IPS-15b (cell line): Measurements from ENCODE around the gene RNF130.

ENCODE experiments used
- H3K27me3 ChIP-seq: one replicate; pipeline ENCODE4 v1.6.1; 2013; ENCODE audit warnings: low read length; ENCODE audit not compliant: control insufficient read depth, insufficient read depth
- H3K36me3 ChIP-seq: one replicate; pipeline ENCODE4 v1.6.1; 2013; ENCODE audit warnings: low read length; ENCODE audit not compliant: control insufficient read depth, insufficient read depth
- H3K4me1 ChIP-seq: one replicate; pipeline ENCODE4 v1.6.1; 2013; ENCODE audit warnings: mild to moderate bottlenecking, low read length; ENCODE audit not compliant: control insufficient read depth, insufficient read depth
- H3K4me3 ChIP-seq: one replicate; pipeline ENCODE4 v1.5.1; 2013; ENCODE audit warnings: low read depth, low read length
- H3K9ac ChIP-seq: one replicate; pipeline ENCODE4 v1.6.1; 2013; ENCODE audit warnings: low read depth, mild to moderate bottlenecking, low read length
- H3K9me3 ChIP-seq: one replicate; pipeline ENCODE4 v1.6.1; 2013; ENCODE audit warnings: mild to moderate bottlenecking, low read length; ENCODE audit not compliant: control insufficient read depth, insufficient read depth

The RNF130 gene

DNA sequence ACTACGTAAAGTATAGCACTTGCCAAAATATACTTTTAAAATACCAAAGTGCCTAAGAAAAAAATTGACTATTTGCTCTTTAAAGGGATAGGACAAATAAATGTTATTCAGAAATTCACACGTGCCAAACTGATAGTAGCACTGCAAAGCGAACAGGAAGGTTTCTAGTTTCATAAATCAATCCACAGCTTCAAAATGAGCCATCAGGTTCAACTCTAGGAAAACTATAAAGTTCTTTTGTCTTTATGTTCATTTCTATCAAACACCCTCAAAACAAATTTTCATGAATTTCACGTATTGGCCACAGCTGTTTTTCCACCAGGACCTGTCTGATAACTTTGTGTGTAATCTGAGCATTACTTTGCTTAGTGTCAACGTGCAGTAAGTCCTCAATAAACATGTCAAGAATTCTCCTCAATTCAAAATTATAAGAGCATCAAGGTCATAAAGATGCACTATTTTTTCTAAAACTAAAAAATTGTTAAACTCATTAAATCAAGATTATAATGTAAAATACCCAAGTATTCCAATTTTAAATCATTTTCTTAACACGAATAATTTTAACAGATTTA is 3.0 kb downstream of the RNF130 start:
- peaks cover 8% of the 10 kb centered on the region for H3K9me3 ChIP-seq
- no peak overlapping the region for H3K4me3 ChIP-seq
- peaks cover 23% of the 10 kb centered on the region for H3K4me1 ChIP-seq
- peaks cover 14% of the 10 kb centered on the region for H3K27me3 ChIP-seq
- peak overlapping the region; percentile 26 for H3K9ac ChIP-seq
- H3K36me3 ChIP-seq = no peaks in the 10 kb centered on the region

DNA sequence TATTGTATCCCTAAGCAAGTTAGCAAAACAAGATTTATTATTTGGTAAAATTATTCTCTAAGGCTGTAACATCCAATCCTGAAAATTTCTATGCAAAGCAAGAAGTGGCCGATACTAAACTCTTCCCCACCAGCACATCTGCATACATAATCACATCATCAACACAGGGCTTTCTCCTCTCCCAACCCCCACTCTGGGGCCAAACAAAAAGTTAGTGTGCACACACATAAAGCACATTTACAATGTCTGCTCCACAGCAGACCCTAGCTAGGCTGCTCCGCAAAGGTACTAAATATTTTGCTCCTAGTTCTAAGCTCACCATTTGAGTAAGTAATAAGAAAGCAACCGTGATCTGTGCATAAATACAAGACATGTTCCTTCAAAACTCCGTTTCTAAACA is 3.6 kb downstream of the RNF130 start:
- Histone ChIP-seq H3K4me3 (peak overlapping the region; percentile 27), H3K36me3 (no peaks in the 10 kb centered on the region), H3K4me1 (peaks cover 23% of the 10 kb centered on the region), H3K27me3 (peaks cover 9% of the 10 kb centered on the region), H3K9me3 (peaks cover 8% of the 10 kb centered on the region), H3K9ac (no peak overlapping the region)

DNA sequence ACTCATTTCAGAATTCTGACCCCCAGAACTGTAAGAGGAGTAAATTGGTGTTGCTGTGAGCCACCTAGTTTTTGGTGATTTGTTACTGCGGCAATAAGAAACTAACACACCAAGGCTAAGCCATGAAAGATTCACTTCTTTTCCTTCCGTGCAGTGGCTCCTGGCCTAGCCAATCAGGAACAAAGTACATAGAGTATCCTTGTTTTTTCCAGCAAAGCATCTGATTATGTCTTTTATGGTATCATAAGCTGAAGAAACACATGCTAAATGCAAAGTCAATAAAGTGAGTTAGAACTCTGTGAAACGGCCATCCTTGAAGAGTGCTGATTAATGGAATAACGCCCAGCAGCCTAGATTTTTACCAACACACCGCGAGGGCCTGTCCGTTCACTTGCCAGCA is 11.4 kb downstream of the RNF130 start:
- Histone ChIP-seq H3K27me3 (no peaks in the 10 kb centered on the region), H3K36me3 (no peaks in the 10 kb centered on the region), H3K4me1 (peaks cover 31% of the 10 kb centered on the region), H3K9ac (no peak overlapping the region), H3K4me3 (no peak overlapping the region), H3K9me3 (no peaks in the 10 kb centered on the region)

DNA sequence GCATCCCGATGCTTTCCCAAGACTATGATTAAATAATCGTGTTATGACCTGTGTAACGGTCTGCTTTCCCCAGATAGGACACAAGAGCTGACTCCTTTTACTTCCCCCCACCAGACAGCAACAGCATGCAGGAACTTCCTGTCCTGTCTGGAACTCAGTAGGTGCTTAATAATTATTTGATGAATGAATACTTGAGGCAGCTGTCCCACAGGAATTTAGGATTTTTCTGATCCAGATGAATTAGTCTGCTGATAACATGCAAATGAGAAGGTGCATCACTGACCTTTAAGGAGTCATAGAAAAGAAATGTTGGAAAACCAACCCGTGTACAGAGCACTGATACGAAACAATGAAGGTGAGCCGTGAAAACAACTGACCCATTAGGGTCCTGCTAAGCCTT is 12.2 kb downstream of the RNF130 start:
- Histone ChIP-seq H3K9me3 (no peaks in the 10 kb centered on the region), H3K36me3 (no peaks in the 10 kb centered on the region), H3K4me3 (no peak overlapping the region), H3K4me1 (peaks cover 31% of the 10 kb centered on the region), H3K27me3 (no peaks in the 10 kb centered on the region), H3K9ac (no peak overlapping the region)

DNA sequence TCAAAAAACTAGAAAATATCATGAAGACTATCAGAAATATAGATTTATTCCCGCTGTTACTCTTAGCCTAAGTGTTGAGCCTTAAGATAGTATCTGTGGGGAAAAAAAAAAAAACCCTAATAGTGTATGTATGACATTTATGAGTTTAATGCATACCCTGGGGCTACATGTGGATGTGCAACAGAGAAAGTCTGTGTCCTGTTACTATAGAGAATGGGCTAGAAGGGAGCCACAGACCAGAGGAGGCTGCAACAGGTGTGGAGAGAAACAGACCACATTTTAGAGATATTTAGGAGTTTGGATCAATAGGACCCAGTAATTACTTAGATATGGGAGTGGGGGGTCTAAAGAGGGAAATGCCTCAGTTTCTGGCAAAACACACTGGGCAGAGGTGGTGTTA is 15.4 kb downstream of the RNF130 start:
- no peak overlapping the region for H3K4me3 ChIP-seq

DNA sequence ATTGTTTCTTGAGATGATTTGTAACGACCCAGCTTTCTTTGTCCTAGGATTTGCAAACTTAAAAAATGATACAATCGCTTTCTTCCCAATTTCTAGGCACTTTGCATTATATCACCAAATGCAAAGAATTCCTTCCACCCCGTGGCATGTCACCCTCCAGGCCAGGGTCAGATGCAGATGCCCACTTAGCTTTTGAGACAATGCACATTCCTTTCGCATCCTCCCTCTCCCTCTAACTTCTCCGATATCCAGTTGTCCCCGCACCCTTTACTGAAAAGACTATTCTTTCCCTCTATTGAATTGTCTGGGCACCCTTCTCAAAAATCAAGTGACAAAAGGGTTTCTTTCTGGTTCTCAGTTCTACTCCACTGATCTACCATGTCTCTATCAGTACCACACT is 17.3 kb downstream of the RNF130 start:
- no peak overlapping the region for H3K9ac ChIP-seq
- no peak overlapping the region for H3K4me3 ChIP-seq
- no peaks in the 10 kb centered on the region for H3K9me3 ChIP-seq
- H3K36me3 ChIP-seq = no peaks in the 10 kb centered on the region
- H3K4me1 ChIP-seq = peaks cover 32% of the 10 kb centered on the region
- no peaks in the 10 kb centered on the region for H3K27me3 ChIP-seq

More for the DNA sequence above, 15.4 kb downstream of the RNF130 start:
- Histone ChIP-seq H3K9ac (no peak overlapping the region), H3K27me3 (no peaks in the 10 kb centered on the region), H3K4me1 (peaks cover 29% of the 10 kb centered on the region), H3K9me3 (no peaks in the 10 kb centered on the region), H3K36me3 (no peaks in the 10 kb centered on the region)

DNA sequence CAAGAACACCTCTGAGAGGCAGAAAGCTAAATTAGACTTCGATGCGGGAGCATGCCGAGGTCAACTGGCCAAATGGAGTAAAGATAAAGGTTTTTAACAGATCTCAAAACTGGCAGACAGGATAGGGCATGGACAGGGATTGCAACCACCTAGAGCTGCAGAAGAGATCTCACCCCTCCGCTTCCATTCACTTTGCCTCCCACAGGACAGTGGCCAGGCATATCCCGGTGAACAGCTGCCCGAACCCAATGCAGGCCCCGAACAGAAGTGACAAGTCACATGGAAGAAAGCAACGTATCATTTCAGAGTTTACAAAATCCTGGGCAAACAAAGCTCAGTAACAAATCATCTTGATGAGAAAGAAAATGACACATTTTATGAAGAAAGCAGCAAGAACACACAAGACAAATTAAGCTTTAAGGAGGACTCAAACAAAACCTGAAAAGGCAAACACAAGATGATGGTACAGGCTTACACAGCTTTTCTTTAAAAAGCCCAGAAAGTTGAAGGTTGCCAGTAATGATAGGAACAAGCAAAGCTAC is 18.4 kb downstream of the RNF130 start:
- H3K36me3 ChIP-seq = no peaks in the 10 kb centered on the region
- H3K9me3 ChIP-seq = no peaks in the 10 kb centered on the region
- no peaks in the 10 kb centered on the region for H3K27me3 ChIP-seq
- no peak overlapping the region for H3K4me3 ChIP-seq
- peaks cover 37% of the 10 kb centered on the region for H3K4me1 ChIP-seq
- H3K9ac ChIP-seq = no peak overlapping the region

DNA sequence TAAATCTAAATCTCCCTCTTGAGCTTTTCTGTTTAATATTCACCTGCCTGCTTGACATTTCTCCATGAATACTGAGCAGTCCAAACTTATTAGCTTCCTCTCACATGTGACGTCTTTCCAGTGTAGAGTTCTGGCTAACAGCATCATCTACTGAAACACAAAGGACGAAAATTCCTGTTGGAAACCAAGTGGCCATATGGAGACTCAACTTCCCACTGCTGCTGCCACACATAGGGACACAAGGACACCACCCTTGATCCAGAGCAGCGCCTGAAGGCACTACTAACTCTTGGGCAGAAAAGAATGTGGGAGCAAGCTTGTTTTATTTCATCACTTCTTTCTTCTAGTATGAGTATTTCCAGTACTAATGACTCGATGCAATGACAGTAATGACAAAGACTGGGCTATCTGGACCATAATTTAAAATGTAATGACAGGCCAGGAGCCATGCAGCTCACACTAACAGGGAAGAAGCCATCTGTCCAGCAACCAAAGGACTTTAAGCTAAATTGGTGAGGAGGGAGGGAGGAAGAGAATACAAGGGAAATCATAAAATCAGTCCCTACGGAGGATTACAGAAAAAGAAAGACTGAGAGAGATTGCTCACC is 19.2 kb downstream of the RNF130 start:
- Histone ChIP-seq H3K36me3 (no peaks in the 10 kb centered on the region), H3K4me1 (peaks cover 34% of the 10 kb centered on the region), H3K9ac (no peak overlapping the region), H3K4me3 (no peak overlapping the region), H3K27me3 (no peaks in the 10 kb centered on the region), H3K9me3 (no peaks in the 10 kb centered on the region)

DNA sequence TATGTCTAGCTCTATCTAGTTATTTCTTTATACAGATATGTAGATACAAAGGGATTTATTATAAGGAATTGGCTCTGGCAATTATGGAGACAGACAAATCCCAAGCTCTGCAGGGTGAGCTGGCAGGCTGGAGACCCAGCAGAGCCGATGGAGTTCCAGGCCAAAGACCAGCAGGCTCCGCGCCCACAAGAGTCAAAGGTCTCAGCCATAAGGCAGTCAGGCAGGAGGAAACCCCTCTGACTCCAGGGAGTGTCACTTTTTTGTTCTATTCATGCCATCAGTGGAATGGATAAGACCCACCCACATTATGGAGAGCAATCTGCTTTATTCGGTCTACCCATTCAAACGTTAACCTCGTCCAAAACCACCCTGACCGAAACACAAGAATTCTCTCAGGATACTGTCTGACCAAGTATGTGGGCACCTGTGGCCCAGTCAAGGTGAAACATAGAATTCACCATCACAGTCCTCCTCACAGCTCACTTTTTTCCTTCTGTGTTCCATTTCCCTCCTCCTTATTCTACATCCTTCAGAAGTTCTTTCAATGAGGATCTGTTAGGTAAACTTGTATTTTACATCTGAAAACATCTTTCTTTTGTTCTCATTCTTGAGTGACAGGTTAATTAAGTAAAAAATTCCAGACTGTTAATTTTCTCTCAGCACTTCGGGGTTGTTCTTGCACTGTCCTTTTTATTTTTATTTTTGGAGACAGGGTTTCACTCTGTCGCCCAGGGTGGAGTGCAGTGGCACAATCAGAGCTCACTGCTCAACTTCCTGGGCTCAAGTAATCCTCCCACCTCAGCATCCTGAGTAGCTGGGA is 21.2 kb downstream of the RNF130 start:
- H3K9ac ChIP-seq = no peak overlapping the region

DNA sequence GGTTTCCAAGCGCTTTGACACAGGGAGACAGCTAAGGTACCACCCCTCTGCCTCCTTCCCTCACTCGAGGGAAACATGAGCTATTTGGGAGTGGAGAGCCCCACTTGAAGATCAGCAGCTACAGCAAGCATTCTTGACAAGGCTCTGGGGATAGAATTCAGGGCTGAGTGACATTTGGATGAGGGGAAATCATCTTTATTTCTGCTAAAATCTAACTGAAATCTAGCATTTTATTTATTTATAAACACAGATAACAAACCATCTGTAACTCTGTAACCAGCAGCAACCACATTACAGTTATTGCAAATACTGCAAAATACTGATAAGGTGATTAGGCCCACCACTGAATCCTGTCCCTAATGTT is 22.4 kb downstream of the RNF130 start:
- peaks cover 5% of the 10 kb centered on the region for H3K9me3 ChIP-seq
- H3K9ac ChIP-seq = no peak overlapping the region
- peaks cover 25% of the 10 kb centered on the region for H3K4me1 ChIP-seq
- H3K27me3 ChIP-seq = no peaks in the 10 kb centered on the region
- H3K36me3 ChIP-seq = peaks cover 11% of the 10 kb centered on the region
- H3K4me3 ChIP-seq = no peak overlapping the region

More for the DNA sequence above, 21.2 kb downstream of the RNF130 start:
- Histone ChIP-seq H3K9me3 (peaks cover 5% of the 10 kb centered on the region), H3K27me3 (no peaks in the 10 kb centered on the region), H3K4me3 (no peak overlapping the region), H3K36me3 (peaks cover 11% of the 10 kb centered on the region), H3K4me1 (peaks cover 25% of the 10 kb centered on the region)

DNA sequence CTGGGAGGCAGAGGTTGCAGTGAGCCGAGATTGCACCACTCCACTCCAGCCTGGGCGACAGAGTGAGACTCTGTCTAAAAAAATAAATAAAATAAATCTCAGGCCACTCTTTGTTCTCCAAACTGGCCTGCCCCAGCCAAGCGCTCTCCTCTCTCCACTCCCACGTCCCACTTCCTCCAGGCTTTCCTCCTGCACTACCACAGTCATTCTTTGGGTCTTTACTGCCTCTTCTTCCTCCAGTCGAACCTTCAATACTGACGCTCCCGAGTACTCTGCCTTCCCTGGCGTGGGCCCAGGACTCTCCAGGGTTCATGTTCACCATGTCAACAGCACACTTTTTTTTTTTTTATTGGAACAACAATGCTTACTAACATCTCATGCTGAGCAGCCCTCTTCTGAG is 23.9 kb downstream of the RNF130 start:
- Histone ChIP-seq H3K36me3 (peaks cover 11% of the 10 kb centered on the region), H3K9me3 (peaks cover 5% of the 10 kb centered on the region), H3K4me3 (no peak overlapping the region), H3K9ac (no peak overlapping the region), H3K4me1 (peaks cover 21% of the 10 kb centered on the region), H3K27me3 (no peaks in the 10 kb centered on the region)

DNA sequence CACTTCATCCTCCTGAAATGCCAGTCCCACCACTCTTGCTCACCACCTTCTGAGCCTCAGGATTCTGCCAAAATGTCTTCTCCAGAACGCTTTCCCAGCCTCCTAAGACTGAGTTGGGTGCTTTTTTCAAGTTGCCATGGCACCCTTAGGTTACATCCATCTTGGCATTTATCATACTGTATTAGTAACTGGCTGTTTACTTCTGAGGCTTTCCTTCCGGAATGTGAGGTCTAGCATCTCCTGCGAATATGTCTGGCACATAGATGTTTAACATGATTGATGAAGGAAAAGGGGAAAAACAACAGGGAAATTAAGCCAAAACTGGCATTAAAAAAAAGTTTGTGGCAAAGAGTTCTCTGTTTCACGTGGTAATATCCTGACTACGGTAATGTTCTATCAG is 24.9 kb downstream of the RNF130 start:
- Histone ChIP-seq H3K9me3 (peaks cover 5% of the 10 kb centered on the region), H3K4me3 (no peak overlapping the region), H3K4me1 (peaks cover 21% of the 10 kb centered on the region), H3K9ac (no peak overlapping the region), H3K36me3 (peaks cover 11% of the 10 kb centered on the region), H3K27me3 (no peaks in the 10 kb centered on the region)
